Measurements from ENCODE around the gene BRD3.

The BRD3 gene

DNA sequence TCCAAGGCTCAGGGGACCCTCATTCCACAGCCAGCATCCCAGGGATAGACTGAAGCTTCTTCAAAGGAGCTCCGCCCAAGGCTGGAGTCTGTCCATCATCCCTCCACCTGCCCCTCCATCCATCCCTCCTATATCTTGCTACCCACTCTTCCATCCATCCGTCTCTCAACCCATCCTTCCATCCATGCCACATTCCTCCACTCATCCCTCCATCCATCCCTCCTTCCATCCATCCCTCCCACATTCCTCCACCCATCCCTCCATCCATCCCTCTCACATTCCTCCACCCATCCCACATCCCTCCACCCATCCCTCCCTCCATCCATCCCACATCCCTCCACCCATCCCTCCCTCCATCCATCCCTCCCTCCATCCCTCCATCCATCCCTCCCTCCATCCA, 70.2 kb downstream of the BRD3 start:
- Histone ChIP-seq H3K79me2 (ENCODE audit: control insufficient read depth, insufficient read depth, low read length) (no peaks in the 10 kb centered on the region), H3K4me2 (ENCODE audit: low read length) (no peak overlapping the region), H3K27me3 (ENCODE audit: insufficient read depth, low read length, poor library complexity) (no peaks in the 10 kb centered on the region), H2BK15ac (replicated peaks; ENCODE audit: low read depth) (no peak overlapping the region), H3K27ac (ENCODE audit: low read depth, low read length) (no peak overlapping the region), H4K8ac (ENCODE audit: low read depth, low read length) (no peak overlapping the region), H3K79me1 (ENCODE audit: low read length) (no peaks in the 10 kb centered on the region), H3K56ac (ENCODE audit: low read length) (no peak overlapping the region), H4K5ac (ENCODE audit: low read length) (no peak overlapping the region), H2BK120ac (ENCODE audit: low read depth, low read length) (no peak overlapping the region), H3K9ac (ENCODE audit: low read length) (no peak overlapping the region), H3K4ac (ENCODE audit: low read depth, low read length) (no peak overlapping the region), H3K4me3 (ENCODE audit: low read length) (no peak overlapping the region), H3K4me1 (ENCODE audit: control insufficient read depth, low read depth, low read length) (no peaks in the 10 kb centered on the region), H2BK5ac (ENCODE audit: low read length) (no peak overlapping the region), H3K36me3 (ENCODE audit: control insufficient read depth, insufficient read depth, low read length) (no peaks in the 10 kb centered on the region), H3K23ac (ENCODE audit: low read length) (no peak overlapping the region), H2AK5ac (ENCODE audit: low read length) (no peak overlapping the region), H3K18ac (ENCODE audit: low read length) (no peak overlapping the region)
- 100% methylated on average over 1 of the region's 2 CpGs for WGBS (ENCODE audit: extremely low coverage, insufficient coverage, low lambda C conversion rate)
- DNase-seq = no peak

DNA sequence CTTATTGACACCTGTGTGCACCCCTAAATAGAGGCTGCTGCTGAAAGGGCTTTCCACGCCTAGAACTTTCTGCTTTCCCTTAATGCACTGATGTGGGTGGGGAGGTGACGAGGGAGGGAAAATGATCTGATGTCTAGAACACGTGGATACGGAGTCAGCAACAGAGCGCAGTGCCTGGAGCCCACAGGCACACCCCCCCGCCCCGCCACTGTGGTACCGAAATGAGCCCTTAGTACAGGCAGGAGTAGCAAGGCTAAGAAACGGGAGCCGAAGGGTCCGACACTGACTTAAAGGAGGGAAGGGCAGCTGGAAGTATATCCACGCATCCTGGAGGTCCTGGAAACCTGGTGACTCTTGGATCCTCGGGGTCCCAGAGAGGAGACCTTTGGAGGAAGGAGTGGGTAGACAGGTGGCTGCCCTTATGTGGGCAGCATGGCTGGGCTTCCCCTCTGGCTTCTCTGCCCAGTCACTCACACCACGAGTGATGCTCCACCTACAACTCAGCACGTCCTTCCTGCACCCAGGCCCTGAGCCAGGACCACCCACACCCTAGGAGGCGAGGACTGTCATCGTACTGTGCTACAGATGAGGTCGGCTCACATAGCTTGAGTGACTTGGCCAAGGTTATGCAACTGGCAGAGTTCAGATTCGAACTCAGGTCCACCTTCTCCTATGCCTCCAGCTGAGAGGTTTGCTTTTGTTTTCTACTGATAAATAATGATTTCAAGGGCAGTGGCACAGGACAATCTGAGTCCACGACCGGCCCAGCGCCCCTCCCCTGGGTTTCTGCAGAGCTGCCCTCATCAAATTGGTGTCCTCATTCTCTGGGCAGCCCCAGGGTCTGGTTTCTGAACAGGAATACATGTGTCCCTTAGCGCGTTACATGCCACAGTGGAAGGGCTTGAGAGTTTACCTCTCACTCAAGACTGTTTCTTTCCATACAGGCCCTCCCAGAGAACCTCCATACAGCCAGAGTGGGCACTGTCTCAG, 71.0 kb downstream of the BRD3 start:
- no peak overlapping the region for H3K56ac ChIP-seq (ENCODE audit: low read length)
- H2BK120ac ChIP-seq (ENCODE audit: low read depth, low read length) = no peak overlapping the region
- no peaks in the 10 kb centered on the region for H3K79me2 ChIP-seq (ENCODE audit: control insufficient read depth, insufficient read depth, low read length)
- H3K4me2 ChIP-seq (ENCODE audit: low read length) = no peak overlapping the region
- no peak overlapping the region for H3K18ac ChIP-seq (ENCODE audit: low read length)
- no peak overlapping the region for H4K5ac ChIP-seq (ENCODE audit: low read length)
- H3K79me1 ChIP-seq (ENCODE audit: low read length) = no peaks in the 10 kb centered on the region
- no peaks in the 10 kb centered on the region for H3K27me3 ChIP-seq (ENCODE audit: insufficient read depth, low read length, poor library complexity)
- DNase-seq = no peak
- no peaks in the 10 kb centered on the region for H3K4me1 ChIP-seq (ENCODE audit: control insufficient read depth, low read depth, low read length)
- no peak overlapping the region for H3K27ac ChIP-seq (ENCODE audit: low read depth, low read length)
- H3K4ac ChIP-seq (ENCODE audit: low read depth, low read length) = no peak overlapping the region
- H2BK5ac ChIP-seq (ENCODE audit: low read length) = no peak overlapping the region
- no peak overlapping the region for H2AK5ac ChIP-seq (ENCODE audit: low read length)
- H2BK15ac ChIP-seq (replicated peaks; ENCODE audit: low read depth) = no peak overlapping the region
- no peak overlapping the region for H3K9ac ChIP-seq (ENCODE audit: low read length)
- WGBS (ENCODE audit: extremely low coverage, insufficient coverage, low lambda C conversion rate) = no CpG with 5 or more reads among the region's 24 CpGs
- H3K4me3 ChIP-seq (ENCODE audit: low read length) = no peak overlapping the region
- no peaks in the 10 kb centered on the region for H3K36me3 ChIP-seq (ENCODE audit: control insufficient read depth, insufficient read depth, low read length)
- no peak overlapping the region for H4K8ac ChIP-seq (ENCODE audit: low read depth, low read length)
- H3K23ac ChIP-seq (ENCODE audit: low read length) = no peak overlapping the region

DNA sequence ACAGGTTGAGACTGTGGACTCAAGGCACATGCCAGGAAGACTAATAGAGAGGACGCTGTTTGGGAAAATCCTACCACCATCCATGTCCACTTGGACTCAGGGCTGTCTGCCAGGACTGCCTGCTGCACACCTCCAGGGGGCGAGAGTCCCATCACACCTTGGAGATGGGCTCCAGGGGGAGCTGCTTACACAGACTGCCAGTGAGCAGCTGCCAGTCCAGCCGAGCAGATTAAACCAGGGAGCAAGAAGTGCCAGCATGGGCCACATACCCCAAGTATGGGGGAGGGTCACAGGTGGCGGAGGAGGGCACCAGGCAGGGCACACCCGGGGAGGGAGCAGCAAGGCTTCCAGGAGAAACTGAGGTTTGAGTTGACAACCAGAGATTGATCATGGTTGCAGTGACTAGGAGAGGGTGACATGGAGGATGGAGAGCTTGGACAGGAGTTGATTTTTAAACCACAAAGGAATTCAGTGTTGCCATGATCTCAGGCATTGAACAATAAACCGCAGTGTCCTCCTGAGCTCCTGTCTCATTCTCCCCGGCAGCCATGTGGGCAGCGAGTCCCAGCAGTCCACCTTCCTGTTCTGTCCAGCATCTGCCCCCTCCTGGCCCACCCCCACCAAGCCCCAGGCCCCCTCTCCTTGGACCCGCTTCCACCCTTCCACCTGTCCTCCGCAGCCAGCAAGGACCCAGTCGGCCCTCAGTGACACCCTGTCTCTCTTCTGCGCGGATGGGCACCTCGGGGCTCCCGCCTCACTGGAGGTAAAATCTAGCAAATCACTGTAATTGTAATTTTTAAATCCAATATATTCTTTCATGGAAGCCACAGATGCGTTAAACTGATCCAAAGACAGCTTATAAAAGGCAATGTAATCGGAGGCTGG, 72.6 kb downstream of the BRD3 start:
- Histone ChIP-seq H3K18ac (ENCODE audit: low read length) (no peak overlapping the region), H2BK5ac (ENCODE audit: low read length) (no peak overlapping the region), H4K5ac (ENCODE audit: low read length) (no peak overlapping the region), H3K79me1 (ENCODE audit: low read length) (peaks cover 2% of the 10 kb centered on the region), H3K79me2 (ENCODE audit: control insufficient read depth, insufficient read depth, low read length) (peaks cover 2% of the 10 kb centered on the region), H4K8ac (ENCODE audit: low read depth, low read length) (no peak overlapping the region), H2BK15ac (replicated peaks; ENCODE audit: low read depth) (no peak overlapping the region), H3K4ac (ENCODE audit: low read depth, low read length) (no peak overlapping the region), H3K23ac (ENCODE audit: low read length) (no peak overlapping the region), H3K4me1 (ENCODE audit: control insufficient read depth, low read depth, low read length) (no peaks in the 10 kb centered on the region), H2AK5ac (ENCODE audit: low read length) (no peak overlapping the region), H3K27ac (ENCODE audit: low read depth, low read length) (no peak overlapping the region), H3K9ac (ENCODE audit: low read length) (no peak overlapping the region), H3K4me3 (ENCODE audit: low read length) (no peak overlapping the region), H3K27me3 (ENCODE audit: insufficient read depth, low read length, poor library complexity) (no peaks in the 10 kb centered on the region), H3K4me2 (ENCODE audit: low read length) (no peak overlapping the region), H3K36me3 (ENCODE audit: control insufficient read depth, insufficient read depth, low read length) (no peaks in the 10 kb centered on the region), H3K56ac (ENCODE audit: low read length) (no peak overlapping the region), H2BK120ac (ENCODE audit: low read depth, low read length) (no peak overlapping the region)
- DNase-seq = peak; percentile 20
- no CpG with 5 or more reads among the region's 17 CpGs for WGBS (ENCODE audit: extremely low coverage, insufficient coverage, low lambda C conversion rate)

DNA sequence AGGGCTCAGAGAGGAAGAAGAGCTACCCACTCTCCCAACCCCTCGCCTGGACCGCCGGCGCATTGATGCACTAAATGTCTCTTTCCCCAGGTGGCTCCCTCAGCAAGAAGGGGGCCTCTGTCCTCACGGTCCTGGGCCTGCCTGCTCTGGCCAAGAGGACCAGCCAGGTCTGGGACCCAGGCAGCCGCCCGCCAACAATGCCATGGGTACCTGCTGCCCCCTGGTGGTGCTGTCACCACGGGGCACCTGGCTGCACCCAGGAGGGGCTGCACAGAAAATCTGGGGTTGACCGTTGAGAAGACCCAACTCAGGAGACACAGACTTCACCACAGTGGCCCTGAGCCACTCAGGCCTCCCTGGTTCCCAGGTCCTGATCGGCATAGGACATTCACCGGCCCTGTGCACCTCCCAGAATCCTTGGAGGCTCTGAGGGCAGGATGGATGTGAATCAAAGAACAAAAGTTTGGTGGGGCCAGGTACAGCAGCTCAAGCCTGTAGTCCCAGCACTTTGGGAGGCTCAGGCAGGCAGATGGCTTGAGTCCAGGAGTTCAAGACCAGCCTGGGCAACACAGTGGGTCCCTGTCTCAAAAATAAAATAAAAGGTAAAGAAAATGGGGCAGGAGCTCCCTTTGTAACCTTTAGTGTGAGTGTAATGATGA, 73.3 kb downstream of the BRD3 start:
- Histone ChIP-seq H3K4me3 (ENCODE audit: low read length) (no peak overlapping the region), H2BK5ac (ENCODE audit: low read length) (no peak overlapping the region), H3K27ac (ENCODE audit: low read depth, low read length) (no peak overlapping the region), H3K4ac (ENCODE audit: low read depth, low read length) (no peak overlapping the region), H3K4me1 (ENCODE audit: control insufficient read depth, low read depth, low read length) (no peaks in the 10 kb centered on the region), H3K56ac (ENCODE audit: low read length) (peak overlapping the region; percentile 30), H3K23ac (ENCODE audit: low read length) (no peak overlapping the region), H4K5ac (ENCODE audit: low read length) (no peak overlapping the region), H3K27me3 (ENCODE audit: insufficient read depth, low read length, poor library complexity) (no peaks in the 10 kb centered on the region), H4K8ac (ENCODE audit: low read depth, low read length) (no peak overlapping the region), H3K79me1 (ENCODE audit: low read length) (peaks cover 6% of the 10 kb centered on the region), H3K18ac (ENCODE audit: low read length) (no peak overlapping the region), H3K36me3 (ENCODE audit: control insufficient read depth, insufficient read depth, low read length) (no peaks in the 10 kb centered on the region), H3K79me2 (ENCODE audit: control insufficient read depth, insufficient read depth, low read length) (peaks cover 8% of the 10 kb centered on the region), H2BK15ac (replicated peaks; ENCODE audit: low read depth) (no peak overlapping the region), H3K9ac (ENCODE audit: low read length) (no peak overlapping the region), H3K4me2 (ENCODE audit: low read length) (no peak overlapping the region), H2AK5ac (ENCODE audit: low read length) (no peak overlapping the region), H2BK120ac (ENCODE audit: low read depth, low read length) (no peak overlapping the region)
- no CpG with 5 or more reads among the region's 11 CpGs for WGBS (ENCODE audit: extremely low coverage, insufficient coverage, low lambda C conversion rate)
- DNase-seq = peak; percentile 77

DNA sequence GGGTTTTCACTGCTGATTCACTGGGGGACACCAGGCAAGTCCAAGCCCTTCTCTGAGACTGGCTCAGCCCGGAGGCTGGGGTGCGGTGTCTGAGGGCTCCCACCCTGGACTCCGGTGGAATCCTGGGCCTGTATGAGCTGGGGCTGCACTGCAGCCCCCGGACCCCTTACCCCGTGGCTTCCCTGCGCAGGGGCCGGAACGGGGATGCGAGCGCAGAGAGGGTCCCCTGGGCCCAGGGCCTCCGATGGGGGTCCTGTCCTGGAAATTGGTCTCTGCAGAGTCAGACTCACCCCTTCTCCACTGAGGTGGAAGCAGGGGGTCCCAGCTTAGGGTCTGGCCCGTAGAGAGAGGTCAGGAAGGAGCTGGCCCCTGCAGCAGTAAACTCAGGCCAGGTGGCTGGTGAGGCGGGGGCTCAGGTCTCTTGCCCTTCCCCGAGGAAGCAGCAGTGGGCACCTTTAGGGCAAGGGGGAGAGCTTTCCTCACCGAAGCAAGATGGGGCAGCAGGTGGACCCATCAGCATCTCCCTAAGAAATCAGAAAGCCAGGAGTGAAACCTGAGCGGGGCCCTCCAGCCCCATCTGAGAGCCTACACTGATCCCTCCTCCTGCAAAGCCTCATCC, 74.1 kb downstream of the BRD3 start:
- H4K8ac ChIP-seq (ENCODE audit: low read depth, low read length) = no peak overlapping the region
- peak overlapping the region; percentile 96 for H3K56ac ChIP-seq (ENCODE audit: low read length)
- DNase-seq = no peak
- no peaks in the 10 kb centered on the region for H3K27me3 ChIP-seq (ENCODE audit: insufficient read depth, low read length, poor library complexity)
- no peak overlapping the region for H3K4ac ChIP-seq (ENCODE audit: low read depth, low read length)
- no peaks in the 10 kb centered on the region for H3K4me1 ChIP-seq (ENCODE audit: control insufficient read depth, low read depth, low read length)
- H2AK5ac ChIP-seq (ENCODE audit: low read length) = no peak overlapping the region
- no peak overlapping the region for H3K4me3 ChIP-seq (ENCODE audit: low read length)
- H3K23ac ChIP-seq (ENCODE audit: low read length) = no peak overlapping the region
- no peak overlapping the region for H3K18ac ChIP-seq (ENCODE audit: low read length)
- peak overlapping the region; percentile 89 for H3K9ac ChIP-seq (ENCODE audit: low read length)
- H3K79me2 ChIP-seq (ENCODE audit: control insufficient read depth, insufficient read depth, low read length) = peaks cover 8% of the 10 kb centered on the region
- H3K79me1 ChIP-seq (ENCODE audit: low read length) = peaks cover 6% of the 10 kb centered on the region
- no peaks in the 10 kb centered on the region for H3K36me3 ChIP-seq (ENCODE audit: control insufficient read depth, insufficient read depth, low read length)
- no peak overlapping the region for H2BK120ac ChIP-seq (ENCODE audit: low read depth, low read length)
- no peak overlapping the region for H2BK5ac ChIP-seq (ENCODE audit: low read length)
- no peak overlapping the region for H2BK15ac ChIP-seq (replicated peaks; ENCODE audit: low read depth)
- H3K4me2 ChIP-seq (ENCODE audit: low read length) = no peak overlapping the region
- WGBS (ENCODE audit: extremely low coverage, insufficient coverage, low lambda C conversion rate) = no CpG with 5 or more reads among the region's 16 CpGs
- H3K27ac ChIP-seq (ENCODE audit: low read depth, low read length) = no peak overlapping the region
- H4K5ac ChIP-seq (ENCODE audit: low read length) = no peak overlapping the region
